ENCODE results near the gene CIC. TPM values are rescaled to one million over a fixed set of nuclear protein-coding genes. Genes with fewer than 3 reads are reported as not detected.

CIC gene
- total RNA-seq, 2 experiments from 2014 or later, result 114 to 119 TPM

GRCh38 chr19:42267644-42268141 lies 1.4 kb upstream of the CIC start:
- Mint-ChIP-seq H3K4me1 (ENCODE audit: low read depth) (peaks cover 22% of the 10 kb centered on the region), H3K27ac (no peak overlapping the region), H3K4me3 (no peak overlapping the region), H3K27me3 (no peaks in the 10 kb centered on the region), H3K9me3 (no peaks in the 10 kb centered on the region), H3K36me3 (ENCODE audit: low read depth) (peaks cover 15% of the 10 kb centered on the region)
- peaks cover 11% of the 10 kb centered on the region for H3K36me3 ChIP-seq (ENCODE audit: insufficient read depth, low read length)
- H3K4me3 ChIP-seq (ENCODE audit: low read length), result peak overlapping the region; percentile 70
- DNase-seq (no peak), ATAC-seq (ENCODE audit: poor library complexity) (no peak)
- POLR2A ChIA-PET, result interaction anchor here (0.6 to 4.4 kb wide), 7 partner anchors 11 to 1261 kb away, joined by 3 to 59 read pairs (median 5); partner anchors contain the start of genes ERF and GSK3A
- H3K27ac ChIP-seq (ENCODE audit: low read depth in 1 of 2, low read length in 2 of 2), result peak overlapping the region; percentile 98 to 99
- no peaks in the 10 kb centered on the region for H3K9me3 ChIP-seq (ENCODE audit: control insufficient read depth in 1 of 2, insufficient read depth in 1 of 2, low read length in 2 of 2)
- H3K27me3 ChIP-seq (ENCODE audit: control insufficient read depth in 1 of 2, insufficient read depth in 2 of 2, low read length in 2 of 2), result no peaks in the 10 kb centered on the region
- CTCF ChIA-PET, result interaction anchor here (1.8 kb wide), 1 partner anchor 12 kb away, joined by 5 read pairs; no protein-coding TSS in a partner anchor
- intact Hi-C loops (cut with DNase I, micrococcal nuclease), result loop anchor here (1.0 kb wide), 5 partner anchors 12 to 24 kb away; partner anchors contain the start of gene ERF (in 1 of the 2)
- TF ChIP-seq CTCF (IDR thresholded peaks at IDR 0.05), result no peak
- peaks cover 36% of the 10 kb centered on the region for H3K4me1 ChIP-seq (ENCODE audit: insufficient read depth, low read length)

DNA sequence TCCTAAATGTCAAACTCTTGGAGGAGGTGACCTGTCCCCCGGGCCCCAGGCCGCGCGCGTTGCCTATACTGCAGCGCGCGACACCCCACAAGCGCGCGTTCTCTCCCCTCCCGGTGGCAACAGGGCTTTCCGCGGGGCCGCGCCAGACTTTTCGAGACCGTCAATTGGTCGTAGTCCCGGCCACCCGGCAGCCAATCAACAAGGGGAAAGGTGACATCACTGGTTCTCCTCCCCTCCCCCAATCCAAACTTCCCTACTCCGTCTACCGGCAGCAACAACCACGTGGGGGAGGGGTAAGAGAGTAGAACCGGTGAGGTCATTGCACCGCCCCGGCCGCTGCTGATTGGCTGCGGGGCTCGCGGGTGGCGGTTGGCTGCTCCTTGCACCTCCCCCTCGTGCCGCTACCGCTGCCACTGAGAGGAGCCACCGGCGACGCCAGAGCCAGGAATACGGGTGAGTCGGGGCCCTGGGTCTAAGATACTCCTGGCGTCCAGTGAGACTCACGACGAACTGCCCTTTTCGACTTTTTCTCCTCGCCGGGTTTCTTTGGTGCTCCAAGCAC lies 829 bp upstream of the CIC start:
- Mint-ChIP-seq H3K27ac (no peak overlapping the region), H3K27me3 (no peaks in the 10 kb centered on the region), H3K9me3 (no peaks in the 10 kb centered on the region), H3K36me3 (ENCODE audit: low read depth) (peaks cover 15% of the 10 kb centered on the region), H3K4me3 (no peak overlapping the region), H3K4me1 (ENCODE audit: low read depth) (peaks cover 22% of the 10 kb centered on the region)
- DNase-seq (peak in 13 of 14 experiments; percentile 94 to 100 (median 98)), ATAC-seq (ENCODE audit: poor library complexity) (peak; percentile 58)
- ChIA-PET POLR2A (interaction anchor here (0.8 to 4.4 kb wide), 6 partner anchors 11 to 25 kb away, joined by 3 to 59 read pairs (median 6); partner anchors contain the start of genes ERF and GSK3A), CTCF (interaction anchor here (1.8 kb wide), 1 partner anchor 12 kb away, joined by 5 read pairs; no protein-coding TSS in a partner anchor)
- no peaks in the 10 kb centered on the region for H3K27me3 ChIP-seq (ENCODE audit: control insufficient read depth in 1 of 2, insufficient read depth in 2 of 2, low read length in 2 of 2)
- H3K4me3 ChIP-seq (ENCODE audit: low read length), result peak overlapping the region; percentile 70
- peaks cover 17% of the 10 kb centered on the region for H3K36me3 ChIP-seq (ENCODE audit: insufficient read depth, low read length)
- H3K4me1 ChIP-seq (ENCODE audit: insufficient read depth, low read length), result peaks cover 36% of the 10 kb centered on the region
- intact Hi-C loops (cut with DNase I, micrococcal nuclease), result loop anchor here (1.0 kb wide), 5 partner anchors 13 to 25 kb away; partner anchors contain the start of gene ERF (in 1 of the 2)
- H3K27ac ChIP-seq (ENCODE audit: low read depth in 1 of 2, low read length in 2 of 2), result peak overlapping the region; percentile 98 to 99
- no peak for TF ChIP-seq CTCF (IDR thresholded peaks at IDR 0.05)
- no peaks in the 10 kb centered on the region for H3K9me3 ChIP-seq (ENCODE audit: control insufficient read depth in 1 of 2, insufficient read depth in 1 of 2, low read length in 2 of 2)

- Histone ChIP-seq H3K27ac (ENCODE audit: low read depth in 1 of 2, low read length in 2 of 2) (peak overlapping the region; percentile 91 to 93), H3K4me1 (ENCODE audit: insufficient read depth, low read length) (peaks cover 44% of the 10 kb centered on the region), H3K9me3 (ENCODE audit: control insufficient read depth in 1 of 2, insufficient read depth in 1 of 2, low read length in 2 of 2) (no peaks in the 10 kb centered on the region), H3K4me3 (ENCODE audit: low read length) (peak overlapping the region; percentile 65), H3K27me3 (ENCODE audit: control insufficient read depth in 1 of 2, insufficient read depth in 2 of 2, low read length in 2 of 2) (no peaks in the 10 kb centered on the region), H3K36me3 (ENCODE audit: insufficient read depth, low read length) (peaks cover 28% of the 10 kb centered on the region)
- Mint-ChIP-seq H3K27me3 (no peaks in the 10 kb centered on the region), H3K9me3 (no peaks in the 10 kb centered on the region), H3K4me1 (ENCODE audit: low read depth) (peaks cover 24% of the 10 kb centered on the region), H3K27ac (no peak overlapping the region), H3K36me3 (ENCODE audit: low read depth) (peaks cover 24% of the 10 kb centered on the region), H3K4me3 (peak overlapping the region; percentile 92)
- no peak for ATAC-seq (ENCODE audit: poor library complexity)
- intact Hi-C loops (cut with DNase I, micrococcal nuclease), result no loop called here
- CTCF ChIA-PET, result interaction anchor here (1.1 to 3.2 kb wide), 4 partner anchors 10 to 27 kb away, joined by 3 to 27 read pairs (median 8); no protein-coding TSS in a partner anchor
- DNase-seq, result peak in 2 of 14 experiments; percentile 6 to 51
- POLR2A ChIA-PET, result interaction anchor here (1.1 to 4.4 kb wide), 11 partner anchors 10 to 193 kb away, joined by 3 to 59 read pairs (median 6); partner anchors contain the start of genes ERF, GSK3A, PAFAH1B3 and PRR19
- TF ChIP-seq CTCF (IDR thresholded peaks at IDR 0.05), result no peak
Measured at GRCh38 chr19:42269478-42270345, 660 bp downstream of the CIC start.

All from CD4-positive, alpha-beta T cell (primary cell).